Measurements from ENCODE around the gene GALNT9. TPM values are rescaled to one million over a fixed set of nuclear protein-coding genes. Genes with fewer than 3 reads are reported as not detected.

GALNT9 gene
- total RNA-seq, 6 experiments from 2014 or later = not detected

DNA sequence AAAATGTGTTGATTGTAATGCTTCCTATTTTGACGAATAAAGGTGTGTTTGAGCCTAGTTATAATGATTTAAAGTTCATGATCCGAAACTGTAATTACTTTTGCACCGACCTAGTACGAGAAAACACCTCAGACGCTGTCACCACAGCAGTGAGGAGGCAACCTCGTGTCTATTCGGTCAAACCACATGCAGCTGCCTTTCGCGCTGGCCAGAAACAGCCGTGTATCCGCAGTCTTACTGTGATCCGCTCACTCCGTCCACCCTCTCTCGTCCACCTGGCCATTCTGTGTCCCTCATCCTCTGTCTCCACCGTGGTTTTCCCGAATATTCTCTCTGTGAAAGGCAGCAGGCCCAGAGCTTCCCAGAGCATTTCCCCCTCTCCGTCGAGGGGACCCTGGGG, 118.1 kb downstream of the GALNT9 start:
- H3K36me3 Mint-ChIP-seq (ENCODE audit: low read depth) = peaks cover 5% of the 10 kb centered on the region; the same call in 1 of the 2 replicates
- H3K4me3 Mint-ChIP-seq = no peak overlapping the region
- peaks cover 27% of the 10 kb centered on the region for H3K27me3 Mint-ChIP-seq (ENCODE audit: insufficient read depth)
- H3K27ac Mint-ChIP-seq = no peak overlapping the region
- peaks cover 38% of the 10 kb centered on the region for H3K9me3 Mint-ChIP-seq
- TF ChIP-seq, protein P1, sequence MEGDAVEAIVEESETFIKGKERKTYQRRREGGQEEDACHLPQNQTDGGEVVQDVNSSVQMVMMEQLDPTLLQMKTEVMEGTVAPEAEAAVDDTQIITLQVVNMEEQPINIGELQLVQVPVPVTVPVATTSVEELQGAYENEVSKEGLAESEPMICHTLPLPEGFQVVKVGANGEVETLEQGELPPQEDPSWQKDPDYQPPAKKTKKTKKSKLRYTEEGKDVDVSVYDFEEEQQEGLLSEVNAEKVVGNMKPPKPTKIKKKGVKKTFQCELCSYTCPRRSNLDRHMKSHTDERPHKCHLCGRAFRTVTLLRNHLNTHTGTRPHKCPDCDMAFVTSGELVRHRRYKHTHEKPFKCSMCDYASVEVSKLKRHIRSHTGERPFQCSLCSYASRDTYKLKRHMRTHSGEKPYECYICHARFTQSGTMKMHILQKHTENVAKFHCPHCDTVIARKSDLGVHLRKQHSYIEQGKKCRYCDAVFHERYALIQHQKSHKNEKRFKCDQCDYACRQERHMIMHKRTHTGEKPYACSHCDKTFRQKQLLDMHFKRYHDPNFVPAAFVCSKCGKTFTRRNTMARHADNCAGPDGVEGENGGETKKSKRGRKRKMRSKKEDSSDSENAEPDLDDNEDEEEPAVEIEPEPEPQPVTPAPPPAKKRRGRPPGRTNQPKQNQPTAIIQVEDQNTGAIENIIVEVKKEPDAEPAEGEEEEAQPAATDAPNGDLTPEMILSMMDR (IDR thresholded peaks at IDR 0.05) = no peak
- no peaks in the 10 kb centered on the region for H3K4me1 Mint-ChIP-seq (ENCODE audit: low read depth)
- DNase-seq = no peak

DNA sequence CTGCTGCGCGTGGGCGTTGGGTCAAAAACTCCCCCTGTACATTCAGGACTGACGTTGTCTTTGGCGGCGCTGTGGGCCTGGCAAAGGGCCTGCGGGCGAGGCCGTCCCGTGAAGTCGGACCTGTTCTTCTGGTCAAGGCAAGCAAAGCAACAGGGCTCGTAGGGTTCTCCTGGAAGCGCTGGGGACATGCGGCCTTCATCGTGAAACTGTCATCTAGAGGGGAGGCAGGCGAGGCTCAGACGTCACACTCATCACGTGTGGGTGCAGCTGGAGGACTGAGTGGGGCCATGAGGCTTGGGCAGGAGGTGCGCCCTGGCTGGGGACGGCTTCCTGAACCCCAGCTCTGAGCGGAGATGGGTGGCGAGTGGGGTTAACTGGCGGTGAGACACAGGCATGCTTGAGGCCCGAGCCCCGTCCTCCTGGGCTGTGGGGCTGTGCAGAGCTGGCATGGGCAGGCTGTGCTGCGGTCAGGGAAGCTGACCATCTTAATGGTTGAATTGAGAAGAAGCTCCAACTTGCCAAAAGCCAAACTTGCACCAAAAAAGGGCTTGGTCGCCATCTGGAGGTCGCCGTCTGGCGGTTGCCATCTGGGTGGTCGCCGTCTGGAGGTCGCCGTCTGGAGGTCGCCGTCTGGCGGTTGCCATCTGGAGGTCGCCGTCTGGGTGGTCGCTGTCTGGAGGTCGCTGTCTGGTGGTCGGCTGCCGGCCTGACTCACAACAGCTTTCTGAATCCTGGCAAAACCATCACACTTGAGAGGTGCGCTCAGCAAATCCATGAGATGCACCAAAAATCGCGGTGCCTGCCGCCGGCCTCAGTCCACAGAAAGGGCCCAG, 119.0 kb downstream of the GALNT9 start:
- no peak for DNase-seq
- TF ChIP-seq, protein P1 (IDR thresholded peaks at IDR 0.05) = no peak
- H3K9me3 Mint-ChIP-seq = peaks cover 38% of the 10 kb centered on the region
- no peak overlapping the region for H3K4me3 Mint-ChIP-seq
- no peak overlapping the region for H3K27ac Mint-ChIP-seq
- H3K4me1 Mint-ChIP-seq (ENCODE audit: low read depth) = no peaks in the 10 kb centered on the region
- peaks cover 5% of the 10 kb centered on the region; the same call in 1 of the 2 replicates for H3K36me3 Mint-ChIP-seq (ENCODE audit: low read depth)
- H3K27me3 Mint-ChIP-seq (ENCODE audit: insufficient read depth) = peaks cover 36% of the 10 kb centered on the region

DNA sequence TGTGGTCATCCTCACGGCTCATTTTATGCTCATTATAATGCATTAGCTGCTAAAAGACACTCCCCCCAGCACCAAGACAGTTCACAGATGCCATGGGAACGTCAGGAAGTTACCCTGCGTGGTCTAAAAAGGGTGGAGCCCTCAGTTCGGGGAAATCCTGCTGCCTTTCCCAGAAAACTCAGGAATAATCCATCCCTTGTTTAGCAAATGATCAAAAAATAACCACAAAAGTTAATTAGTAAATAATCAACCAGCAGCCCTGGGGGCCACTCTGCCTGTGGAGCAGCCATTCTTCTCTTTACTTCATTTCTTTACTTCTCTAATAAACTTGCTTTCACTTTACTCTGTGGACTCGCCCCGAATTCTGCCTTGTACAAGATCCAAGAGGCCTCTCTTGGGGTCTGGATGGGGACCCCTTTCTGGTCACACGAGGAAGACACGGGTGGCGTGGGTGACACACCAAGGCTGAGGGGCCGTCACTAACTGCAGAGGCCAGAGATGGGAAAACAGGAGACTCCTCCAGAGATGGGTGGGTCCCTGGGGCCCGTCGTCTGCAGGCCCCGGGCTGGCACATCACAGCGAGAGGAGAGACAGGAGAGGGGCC, 119.7 kb downstream of the GALNT9 start:
- peaks cover 5% of the 10 kb centered on the region; the same call in 1 of the 2 replicates for H3K36me3 Mint-ChIP-seq (ENCODE audit: low read depth)
- peaks cover 36% of the 10 kb centered on the region for H3K9me3 Mint-ChIP-seq
- H3K4me1 Mint-ChIP-seq (ENCODE audit: low read depth) = peaks cover 2% of the 10 kb centered on the region
- H3K27ac Mint-ChIP-seq = no peak overlapping the region
- no peak overlapping the region for H3K4me3 Mint-ChIP-seq
- TF ChIP-seq, protein P1 (IDR thresholded peaks at IDR 0.05) = no peak
- DNase-seq = no peak
- peaks cover 41% of the 10 kb centered on the region for H3K27me3 Mint-ChIP-seq (ENCODE audit: insufficient read depth)

DNA sequence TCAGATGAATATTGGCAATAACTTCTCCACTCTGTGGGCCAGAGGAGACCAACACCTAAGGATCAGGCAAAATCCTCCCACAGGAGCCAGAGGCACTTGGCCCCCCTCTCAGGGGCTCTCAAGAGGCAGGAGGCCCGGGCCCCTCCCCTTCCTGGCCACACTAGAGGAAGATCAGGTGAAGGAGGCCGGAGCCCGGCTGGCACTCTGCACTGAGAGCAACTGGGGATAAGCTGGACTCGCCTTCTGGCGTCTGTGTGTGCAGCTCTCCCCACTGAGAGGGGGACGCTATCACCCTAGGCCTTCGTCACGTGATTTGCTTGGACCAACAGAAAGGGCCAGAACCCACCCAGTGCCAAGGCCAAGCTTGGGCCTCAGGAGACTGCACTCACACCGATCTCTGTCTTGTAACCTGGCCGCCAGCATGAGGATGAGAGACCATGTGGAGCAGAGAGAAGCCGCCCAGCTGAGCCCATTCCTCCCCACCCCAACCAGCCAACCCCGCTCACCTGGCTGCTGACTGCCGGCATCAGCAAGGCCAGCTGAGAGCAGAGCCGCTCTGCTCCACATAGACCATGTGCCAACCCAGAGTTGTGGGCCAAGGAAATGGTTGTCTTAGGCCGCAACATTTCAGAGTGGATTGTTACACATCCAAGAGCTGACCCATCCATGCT, 121.1 kb downstream of the GALNT9 start:
- no peak for DNase-seq
- peaks cover 45% of the 10 kb centered on the region for H3K27me3 Mint-ChIP-seq (ENCODE audit: insufficient read depth)
- TF ChIP-seq, protein P1 (IDR thresholded peaks at IDR 0.05) = no peak
- H3K36me3 Mint-ChIP-seq (ENCODE audit: low read depth) = peaks cover 2% of the 10 kb centered on the region; the same call in 1 of the 2 replicates
- H3K4me3 Mint-ChIP-seq = no peak overlapping the region
- no peak overlapping the region for H3K27ac Mint-ChIP-seq
- peaks cover 26% of the 10 kb centered on the region for H3K9me3 Mint-ChIP-seq
- H3K4me1 Mint-ChIP-seq (ENCODE audit: low read depth) = peaks cover 11% of the 10 kb centered on the region

DNA sequence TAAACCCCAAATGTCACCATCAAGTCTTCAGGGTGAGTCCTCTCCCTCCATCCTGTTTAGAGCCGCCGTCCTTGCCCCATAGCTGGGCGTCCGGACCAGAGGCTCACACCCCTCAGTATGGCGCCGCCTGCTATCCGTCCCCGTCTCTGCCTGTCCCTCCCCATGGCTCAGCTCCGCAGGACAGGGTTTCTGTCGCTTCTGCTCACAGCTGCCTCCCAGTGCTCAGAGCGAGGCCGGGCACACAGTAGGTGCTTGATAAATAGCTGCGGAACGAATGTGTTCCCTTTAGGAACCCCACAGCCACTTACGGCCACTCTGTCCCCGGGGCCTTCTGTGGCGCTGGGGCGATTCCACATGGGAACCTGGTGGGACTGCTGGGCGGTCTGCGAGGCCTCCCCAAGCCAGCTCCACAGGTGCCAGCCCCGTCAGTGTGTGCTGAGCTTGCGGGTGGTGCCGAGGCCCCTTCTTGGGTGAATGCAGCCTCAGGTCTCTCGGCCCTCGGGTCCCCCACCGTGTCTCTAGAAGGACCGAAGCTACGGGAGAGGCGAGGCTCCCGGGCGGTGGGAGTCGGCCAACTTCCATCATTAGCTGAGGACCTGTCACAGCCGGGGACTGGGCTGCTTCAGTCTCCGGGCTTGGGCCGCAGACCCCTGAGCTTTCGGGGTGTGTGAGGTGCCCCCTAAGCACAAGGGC, 122.2 kb downstream of the GALNT9 start:
- TF ChIP-seq, protein P1 (IDR thresholded peaks at IDR 0.05) = no peak
- H3K9me3 Mint-ChIP-seq = peaks cover 24% of the 10 kb centered on the region
- H3K4me1 Mint-ChIP-seq (ENCODE audit: low read depth) = peaks cover 11% of the 10 kb centered on the region
- no peak for DNase-seq
- peaks cover 52% of the 10 kb centered on the region for H3K27me3 Mint-ChIP-seq (ENCODE audit: insufficient read depth)
- H3K27ac Mint-ChIP-seq = no peak overlapping the region
- H3K36me3 Mint-ChIP-seq (ENCODE audit: low read depth) = no peaks in the 10 kb centered on the region
- H3K4me3 Mint-ChIP-seq = no peak overlapping the region
